Nephron (organoid): ENCODE measurements around the gene SLC48A1.

Experiments
- H3K27ac Mint-ChIP-seq, 3 experiments: 2 replicates each; pipeline ENCODE4 v1.8.0; 2020; ENCODE audit warnings: mixed read lengths in 3 of 3, mild to moderate bottlenecking in 2 of 3, moderate library complexity in 1 of 3
- H3K27me3 Mint-ChIP-seq: 2 replicates; pipeline ENCODE4 v1.8.0; 2021; ENCODE audit warnings: low read depth, mild to moderate bottlenecking, moderate library complexity, mixed read lengths
- H3K36me3 Mint-ChIP-seq: 2 replicates; pipeline ENCODE4 v1.8.0; 2020; ENCODE audit warnings: low read depth, mixed read lengths
- H3K4me1 Mint-ChIP-seq: 2 replicates; pipeline ENCODE4 v1.8.0; 2020; ENCODE audit warnings: mixed read lengths
- H3K4me3 Mint-ChIP-seq, 3 experiments: 2 replicates each; pipeline ENCODE4 v1.8.0; 2020; ENCODE audit warnings: mild to moderate bottlenecking in 3 of 3, mixed read lengths in 3 of 3, moderate library complexity in 2 of 3
- H3K9me3 Mint-ChIP-seq: 2 replicates; pipeline ENCODE4 v1.8.0; 2020; ENCODE audit warnings: mixed read lengths
- CTCF ChIP-seq, 3 experiments: fragments of 200-600 bp; sonication (generic); IDR thresholded peaks; one replicate each; pipeline ENCODE4 v1.5.0; 2021; ENCODE audit warnings: antibody characterized with exemption in 3 of 3; ENCODE audit not compliant: unreplicated experiment in 3 of 3

The SLC48A1 gene

GRCh38 chr12:47778881-47779280, 5.8 kb downstream of the SLC48A1 start:
- peak overlapping the region in 2 of 3 experiments; percentile 0 to 1 for H3K4me3 Mint-ChIP-seq
- no peak for TF ChIP-seq CTCF (IDR thresholded peaks at IDR 0.05; ENCODE audit: unreplicated experiment in 3 of 3)
- peak overlapping the region; percentile 2 to 35 (median 12) for H3K27ac Mint-ChIP-seq
- H3K27me3 Mint-ChIP-seq: peaks cover 8% of the 10 kb centered on the region
- H3K36me3 Mint-ChIP-seq: peaks cover 10% of the 10 kb centered on the region
- no peaks in the 10 kb centered on the region for H3K9me3 Mint-ChIP-seq
- peaks cover 22% of the 10 kb centered on the region for H3K4me1 Mint-ChIP-seq

- Mint-ChIP-seq H3K4me3 (peak overlapping the region in 2 of 3 experiments; percentile 0 to 1), H3K27me3 (peaks cover 5% of the 10 kb centered on the region), H3K9me3 (no peaks in the 10 kb centered on the region), H3K36me3 (peaks cover 11% of the 10 kb centered on the region), H3K27ac (peak overlapping the region; percentile 2 to 35 (median 12)), H3K4me1 (peaks cover 16% of the 10 kb centered on the region)
- peak; percentile 91 to 96 (median 96) for TF ChIP-seq CTCF (IDR thresholded peaks at IDR 0.05; ENCODE audit: unreplicated experiment in 3 of 3)
Observed at GRCh38 chr12:47779301-47779942, 6.4 kb downstream of the SLC48A1 start.

- peaks cover 5% of the 10 kb centered on the region for H3K27me3 Mint-ChIP-seq
Observed at GRCh38 chr12:47779943-47780504, 7.0 kb downstream of the SLC48A1 start.

GRCh38 chr12:47781479-47782371, 8.7 kb downstream of the SLC48A1 start:
- TF ChIP-seq CTCF (IDR thresholded peaks at IDR 0.05; ENCODE audit: unreplicated experiment in 3 of 3): no peak
- peaks cover 27% of the 10 kb centered on the region for H3K36me3 Mint-ChIP-seq
- H3K4me3 Mint-ChIP-seq: no peak overlapping the region
- H3K9me3 Mint-ChIP-seq: no peaks in the 10 kb centered on the region
- no peaks in the 10 kb centered on the region for H3K27me3 Mint-ChIP-seq
- peaks cover 6% of the 10 kb centered on the region for H3K4me1 Mint-ChIP-seq
- peak overlapping the region in 1 of 3 experiments; percentile 28 for H3K27ac Mint-ChIP-seq

More at GRCh38 chr12:47779943-47780504, 7.0 kb downstream of the SLC48A1 start:
- Mint-ChIP-seq H3K27ac (no peak overlapping the region), H3K36me3 (peaks cover 17% of the 10 kb centered on the region), H3K4me3 (no peak overlapping the region), H3K9me3 (no peaks in the 10 kb centered on the region), H3K4me1 (peaks cover 12% of the 10 kb centered on the region)
- TF ChIP-seq CTCF (IDR thresholded peaks at IDR 0.05; ENCODE audit: unreplicated experiment in 3 of 3): no peak

GRCh38 chr12:47782372-47782770, 9.3 kb downstream of the SLC48A1 start:
- no peak for TF ChIP-seq CTCF (IDR thresholded peaks at IDR 0.05; ENCODE audit: unreplicated experiment in 3 of 3)
- Mint-ChIP-seq H3K4me1 (peaks cover 6% of the 10 kb centered on the region), H3K4me3 (no peak overlapping the region), H3K9me3 (no peaks in the 10 kb centered on the region), H3K27ac (peak overlapping the region in 2 of 3 experiments; percentile 6 to 26), H3K27me3 (no peaks in the 10 kb centered on the region), H3K36me3 (peaks cover 33% of the 10 kb centered on the region)
